ENCODE results near the gene ZNF649. TPM values are rescaled to one million over a fixed set of nuclear protein-coding genes. Genes with fewer than 3 reads are reported as not detected.
A peak's percentile ranks its signal among the peaks of the same experiment; 100 is the strongest.

ZNF649 gene
- total RNA-seq, 1 experiment from 2014 or later, result 4.3 TPM

- H3K27me3 ChIP-seq (ENCODE audit: control insufficient read depth, insufficient read depth, low read length), result no peaks in the 10 kb centered on the region
- no peaks in the 10 kb centered on the region; the same call in none of the 2 replicates for H3K36me3 ChIP-seq (ENCODE audit: control insufficient read depth, insufficient read depth, low read length)
- H3K4me3 ChIP-seq (ENCODE audit: low read depth in 2 of 2, low read length in 2 of 2), result peak overlapping the region; percentile 64 to 80
- ATAC-seq (0 out of 2 replicates have a peak, but pooled peaks have one; percentile 7), DNase-seq (ENCODE audit: low read depth, low spot score) (no peak)
- TF ChIP-seq TCF7L2 (IDR thresholded peaks at IDR 0.05; ENCODE audit: low read depth, low read length) (no peak), SIN3A (IDR thresholded peaks at IDR 0.05; ENCODE audit: borderline replicate concordance, insufficient read depth, low read depth, low read length) (no peak), POLR2AphosphoS5 (IDR thresholded peaks at IDR 0.05; ENCODE audit: low read depth, low read length) (no peak), CTCF (IDR thresholded peaks at IDR 0.05) (no peak)
- TF ChIP-seq, protein P1, sequence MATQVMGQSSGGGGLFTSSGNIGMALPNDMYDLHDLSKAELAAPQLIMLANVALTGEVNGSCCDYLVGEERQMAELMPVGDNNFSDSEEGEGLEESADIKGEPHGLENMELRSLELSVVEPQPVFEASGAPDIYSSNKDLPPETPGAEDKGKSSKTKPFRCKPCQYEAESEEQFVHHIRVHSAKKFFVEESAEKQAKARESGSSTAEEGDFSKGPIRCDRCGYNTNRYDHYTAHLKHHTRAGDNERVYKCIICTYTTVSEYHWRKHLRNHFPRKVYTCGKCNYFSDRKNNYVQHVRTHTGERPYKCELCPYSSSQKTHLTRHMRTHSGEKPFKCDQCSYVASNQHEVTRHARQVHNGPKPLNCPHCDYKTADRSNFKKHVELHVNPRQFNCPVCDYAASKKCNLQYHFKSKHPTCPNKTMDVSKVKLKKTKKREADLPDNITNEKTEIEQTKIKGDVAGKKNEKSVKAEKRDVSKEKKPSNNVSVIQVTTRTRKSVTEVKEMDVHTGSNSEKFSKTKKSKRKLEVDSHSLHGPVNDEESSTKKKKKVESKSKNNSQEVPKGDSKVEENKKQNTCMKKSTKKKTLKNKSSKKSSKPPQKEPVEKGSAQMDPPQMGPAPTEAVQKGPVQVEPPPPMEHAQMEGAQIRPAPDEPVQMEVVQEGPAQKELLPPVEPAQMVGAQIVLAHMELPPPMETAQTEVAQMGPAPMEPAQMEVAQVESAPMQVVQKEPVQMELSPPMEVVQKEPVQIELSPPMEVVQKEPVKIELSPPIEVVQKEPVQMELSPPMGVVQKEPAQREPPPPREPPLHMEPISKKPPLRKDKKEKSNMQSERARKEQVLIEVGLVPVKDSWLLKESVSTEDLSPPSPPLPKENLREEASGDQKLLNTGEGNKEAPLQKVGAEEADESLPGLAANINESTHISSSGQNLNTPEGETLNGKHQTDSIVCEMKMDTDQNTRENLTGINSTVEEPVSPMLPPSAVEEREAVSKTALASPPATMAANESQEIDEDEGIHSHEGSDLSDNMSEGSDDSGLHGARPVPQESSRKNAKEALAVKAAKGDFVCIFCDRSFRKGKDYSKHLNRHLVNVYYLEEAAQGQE (IDR thresholded peaks at IDR 0.05; ENCODE audit: insufficient read depth in 1 of 2, low read depth in 2 of 2, low read length in 1 of 2), result no peak
- H3K27ac ChIP-seq (ENCODE audit: low read length), result peak overlapping the region; percentile 92
- ChIA-PET CTCF (no interaction called here), POLR2A (no interaction called here)
- in situ Hi-C loops (cut with HindIII; ENCODE audit: low pct_unique_long_range_greater_than_20kb, low sequenced_read_pairs), result no loop called here
- intact Hi-C loops (cut with micrococcal nuclease; ENCODE audit: unreplicated experiment), result no loop called here
- peaks cover 17% of the 10 kb centered on the region; the same call in 1 of the 2 replicates for H3K9me3 ChIP-seq (ENCODE audit: control insufficient read depth, insufficient read depth, low read depth, low read length)
- BruUV-seq (replicated peaks), result no TSS peak
- no peaks in the 10 kb centered on the region for H3K4me1 ChIP-seq (ENCODE audit: control insufficient read depth, insufficient read depth, low read length)
Measured at GRCh38 chr19:51926426-51926783, 21.6 kb upstream of the ZNF649 start.

DNA sequence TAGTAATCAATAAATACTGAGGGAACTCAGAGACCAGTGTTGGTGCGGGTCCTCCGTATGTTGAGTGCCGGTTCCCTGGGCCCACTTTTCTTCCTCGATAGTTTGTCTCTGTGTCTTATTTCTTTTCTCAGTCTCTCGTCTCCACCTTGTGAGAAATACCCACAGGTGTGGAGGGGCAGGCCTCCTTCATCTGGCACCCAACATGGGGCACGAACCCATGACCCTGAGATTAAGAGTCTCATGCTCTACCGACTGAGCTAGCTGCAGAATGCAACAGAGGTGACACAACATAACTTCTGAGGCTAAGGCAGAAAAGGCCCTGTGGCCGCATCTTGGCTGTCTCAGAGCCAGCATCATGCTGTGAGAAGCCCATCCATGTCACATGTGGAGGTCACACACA is 17.1 kb upstream of the ZNF649 start:
- intact Hi-C loops (cut with micrococcal nuclease; ENCODE audit: unreplicated experiment) (no loop called here), in situ Hi-C loops (cut with HindIII; ENCODE audit: low pct_unique_long_range_greater_than_20kb, low sequenced_read_pairs) (no loop called here)
- TF ChIP-seq CTCF (IDR thresholded peaks at IDR 0.05), result no peak
- no peak for TF ChIP-seq TCF7L2 (IDR thresholded peaks at IDR 0.05; ENCODE audit: low read depth, low read length)
- TF ChIP-seq SIN3A (IDR thresholded peaks at IDR 0.05; ENCODE audit: borderline replicate concordance, insufficient read depth, low read depth, low read length), result no peak
- no peak for TF ChIP-seq POLR2AphosphoS5 (IDR thresholded peaks at IDR 0.05; ENCODE audit: low read depth, low read length)
- TF ChIP-seq, protein P1 (IDR thresholded peaks at IDR 0.05; ENCODE audit: insufficient read depth in 1 of 2, low read depth in 2 of 2, low read length in 1 of 2), result no peak
- H3K9me3 ChIP-seq (ENCODE audit: control insufficient read depth, insufficient read depth, low read depth, low read length), result peaks cover 17% of the 10 kb centered on the region; the same call in 1 of the 2 replicates
- H3K27ac ChIP-seq (ENCODE audit: low read length), result no peak overlapping the region
- ChIA-PET POLR2A (no interaction called here), CTCF (no interaction called here)
- H3K4me1 ChIP-seq (ENCODE audit: control insufficient read depth, insufficient read depth, low read length), result no peaks in the 10 kb centered on the region
- H3K36me3 ChIP-seq (ENCODE audit: control insufficient read depth, insufficient read depth, low read length), result no peaks in the 10 kb centered on the region
- DNase-seq (ENCODE audit: low read depth, low spot score) (no peak), ATAC-seq (no peak)
- H3K27me3 ChIP-seq (ENCODE audit: control insufficient read depth, insufficient read depth, low read length), result no peaks in the 10 kb centered on the region
- H3K4me3 ChIP-seq (ENCODE audit: low read depth in 2 of 2, low read length in 2 of 2), result no peak overlapping the region
- no TSS peak for BruUV-seq (replicated peaks)

Data from Panc1 (cell line).